Smooth muscle cell of trachea (primary cell): Measurements from ENCODE around the gene PLA2G12A. TPM values are rescaled to one million over a fixed set of nuclear protein-coding genes. Genes with fewer than 3 reads are reported as not detected.

ENCODE experiments used
- total RNA-seq: library from RNA; depleted of rRNA; stranded (reverse); fragments of >200 nt; gene quantifications from 2 replicates; pipeline ENCODE4 v1.2.1, GENCODE V29; 2014

Gene PLA2G12A
- total RNA-seq = 17.7 and 18.5 TPM in 2 replicates

DNA sequence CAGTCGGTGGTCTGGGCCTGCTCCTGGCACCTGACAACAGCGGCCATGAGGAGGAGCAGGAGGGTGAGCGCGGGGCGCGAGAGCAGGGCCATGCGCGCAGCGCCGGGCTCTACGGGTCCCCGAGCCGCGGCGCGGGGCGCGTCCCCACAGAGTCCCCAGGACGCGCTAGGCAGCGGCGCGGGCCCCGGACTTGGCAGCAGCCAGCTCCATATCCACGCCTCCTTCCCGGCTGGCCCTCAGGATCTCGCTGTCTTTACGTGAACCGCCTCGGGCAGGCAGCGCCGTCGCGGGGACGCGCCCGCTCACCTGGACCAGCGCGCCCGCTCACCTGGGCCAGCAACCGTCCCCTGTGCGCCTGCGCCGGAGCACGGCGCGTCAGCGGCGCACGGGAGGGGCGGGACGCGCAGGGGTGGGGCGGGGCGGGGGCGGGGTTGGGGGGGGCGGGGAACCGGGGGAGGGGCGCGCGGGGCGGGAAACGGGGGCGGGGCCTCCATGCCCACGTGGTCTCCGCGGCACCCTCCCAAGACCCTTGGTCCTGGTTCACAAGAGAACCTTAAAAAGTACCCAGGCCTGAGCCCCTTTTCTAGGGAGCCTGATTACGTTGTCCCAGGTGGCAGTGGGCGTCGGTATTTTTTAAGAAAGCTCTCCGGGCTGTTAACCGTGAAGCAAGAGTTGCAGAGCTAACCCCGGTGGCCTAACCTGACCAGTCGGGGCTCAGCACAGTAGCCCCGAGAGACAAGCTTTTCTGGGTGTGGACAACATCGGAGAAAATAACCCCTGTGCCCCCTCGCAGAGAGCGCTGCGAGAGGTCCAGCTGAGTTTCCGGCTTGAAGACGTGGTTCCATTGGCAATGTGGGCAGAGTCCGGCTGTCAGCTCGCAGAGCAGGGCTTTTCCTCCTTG is at the start of gene PLA2G12A:
TSS of gene PLA2G12A (minus strand) at position 353 of the 901 bp plus-strand sequence. CDS start at position 92, 261 bp downstream.

GRCh38 chr4:109702950-109703663 is 26.8 kb downstream of the PLA2G12A start, which contains the start of gene CASP6:
Gene CASP6 (minus strand): TSS chr4:109703445. CDS start chr4:109703395, 50 bp downstream.

Other genes starting within 250 kb of the PLA2G12A start
- 21.2 and 40.9 TPM in 2 replicates for gene MCUB, start 169.8 kb downstream of the PLA2G12A start, total RNA-seq
- gene CASP6, start 26.6 kb downstream of the PLA2G12A start, total RNA-seq = 28.8 and 48.9 TPM in 2 replicates
- 2.0 and 8.3 TPM in 2 replicates for gene CFI, start 71.9 kb upstream of the PLA2G12A start, total RNA-seq
- gene GAR1, start 85.7 kb upstream of the PLA2G12A start, total RNA-seq = 1.3 and 3.5 TPM in 2 replicates
- under 0.01 and 0.17 TPM in 2 replicates for gene RRH, start 97.9 kb upstream of the PLA2G12A start, total RNA-seq
- gene LRIT3, start 118.0 kb upstream of the PLA2G12A start, total RNA-seq = 0.15 TPM in 1 of 2 replicates, not detected in the other
- 0.50 and 1.0 TPM in 2 replicates for gene EGF, start 182.8 kb upstream of the PLA2G12A start, total RNA-seq